ENCODE data around the gene DERL2. TPM values are rescaled to one million over a fixed set of nuclear protein-coding genes. Genes with fewer than 3 reads are reported as not detected.

Gene DERL2
- total and polyA plus RNA-seq, 9 of the 15 experiments (the other 6 are each of a cell fraction or from before 2014, with no cell fraction given) = 11.5 to 105 (median 30.7) TPM

GRCh38 chr17:5530265-5531084 lies 44.5 kb upstream of the DERL2 start:
- Histone ChIP-seq H3K4me3 (no peak overlapping the region), H3K4me1 (replicated peaks in 1 of 2; ENCODE audit: control insufficient read depth in 2 of 2, insufficient read depth in 2 of 2, low read length in 2 of 2) (no peaks in the 10 kb centered on the region; a peak in 1 of 5 replicates), H3K9ac (ENCODE audit: insufficient read depth in 1 of 2, low read depth in 2 of 2, low read length in 2 of 2) (no peak overlapping the region), H3K9me3 (replicated peaks; ENCODE audit: control insufficient read depth, insufficient read depth, low read depth, low read length) (no peaks in the 10 kb centered on the region), H3K4me2 (ENCODE audit: insufficient read depth, low read length) (no peak overlapping the region), H2AFZ (ENCODE audit: low read depth, low read length) (no peak overlapping the region), H3K79me2 (ENCODE audit: control insufficient read depth, insufficient read depth, low read length) (no peaks in the 10 kb centered on the region), H4K20me1 (replicated peaks; ENCODE audit: control insufficient read depth, insufficient read depth, low read length) (no peaks in the 10 kb centered on the region), H3K9me1 (ENCODE audit: control insufficient read depth, insufficient read depth, low read length) (peaks cover 3% of the 10 kb centered on the region), H3K27ac (ENCODE audit: extremely low read depth, low read depth, low read length) (no peak overlapping the region), H3K27me3 (ENCODE audit: control insufficient read depth in 2 of 2, insufficient read depth in 2 of 2, low read length in 2 of 2) (no peaks in the 10 kb centered on the region), H3K36me3 (ENCODE audit: control insufficient read depth, insufficient read depth, low read length) (peaks cover 74% of the 10 kb centered on the region; the same call in 2 of the 3 replicates)
- BruUV-seq (replicated peaks) = no TSS peak
- no peak for ATAC-seq
- no peak for FAIRE-seq
- intact Hi-C loops (cut with micrococcal nuclease) = no loop called here
- POLR2A ChIA-PET = interaction anchor here (1.1 kb wide), 1 partner anchor 25 kb away, joined by 3 read pairs; no protein-coding TSS in a partner anchor
- no peak for DNase-seq (ENCODE audit: extremely low read depth in 1 of 4, low spot score in 3 of 4)
- in situ Hi-C loops (cut with MboI) = no loop called here
- CTCF ChIA-PET (ENCODE audit: low intra/inter-chr PET ratio) = no interaction called here
- WGBS (ENCODE audit: insufficient coverage, low coverage, missing lambda C conversion rate) = 87% methylated on average over 8 of the region's 12 CpGs
- peak; percentile 42; the same call in 1 of the 2 replicates for TF ChIP-seq VEZF1 (CRISPR knock-in tag; IDR thresholded peaks at IDR 0.05)
- TF ChIP-seq CBFA2T2 (conservative IDR thresholded peaks at IDR 0.05) = no peak
- TF ChIP-seq ZNF23 (CRISPR knock-in tag; IDR thresholded peaks at IDR 0.05) = no peak
